GM18868 (cell line): ENCODE results near the gene YBX1.

Experiments used
- ATAC-seq: cut with Tn5 transposase; IDR thresholded peaks from one replicate; pipeline ENCODE4 v1.9.1; 2021; ENCODE audit warnings: mild to moderate bottlenecking, moderate library complexity; ENCODE audit not compliant: unreplicated experiment

Gene YBX1

DNA sequence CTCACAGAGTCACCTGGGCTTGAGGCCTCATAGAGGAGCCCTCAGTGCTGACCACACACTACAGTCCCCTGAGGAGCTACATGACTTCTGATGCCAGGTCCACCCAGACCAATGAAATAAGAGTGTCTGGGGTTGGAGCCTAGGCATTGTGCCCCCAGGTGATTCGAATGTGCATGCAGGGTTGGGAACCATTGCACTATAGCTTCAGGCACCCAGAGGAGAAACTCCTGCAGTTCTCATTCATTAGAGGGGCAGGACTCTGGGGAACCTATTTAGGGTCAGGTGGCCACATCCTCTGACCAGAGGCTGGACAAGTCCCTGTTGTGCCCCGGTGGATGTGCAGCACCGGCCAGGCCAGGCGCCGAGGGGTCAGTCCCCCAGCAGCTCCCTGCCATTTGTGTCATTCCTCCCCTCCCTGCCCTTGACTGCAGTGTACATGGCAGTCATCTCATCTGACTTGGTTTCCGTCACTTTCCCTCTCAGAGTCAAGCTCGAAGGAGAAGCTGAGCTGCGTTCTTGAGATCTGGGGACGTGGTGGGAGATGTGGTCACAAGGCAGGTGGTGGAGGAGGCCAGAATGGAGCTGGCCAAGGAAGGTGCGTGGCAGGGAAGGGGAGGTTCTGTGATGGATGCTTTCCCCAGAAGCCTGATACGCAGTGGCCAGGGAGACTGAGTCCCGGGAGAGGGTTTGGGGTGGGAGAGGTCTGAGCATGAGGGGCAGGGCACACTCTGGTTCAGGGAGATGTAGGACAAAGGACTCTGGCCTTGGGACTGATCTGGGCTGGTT, 51.4 kb downstream of the YBX1 start:
- no peak for ATAC-seq

DNA sequence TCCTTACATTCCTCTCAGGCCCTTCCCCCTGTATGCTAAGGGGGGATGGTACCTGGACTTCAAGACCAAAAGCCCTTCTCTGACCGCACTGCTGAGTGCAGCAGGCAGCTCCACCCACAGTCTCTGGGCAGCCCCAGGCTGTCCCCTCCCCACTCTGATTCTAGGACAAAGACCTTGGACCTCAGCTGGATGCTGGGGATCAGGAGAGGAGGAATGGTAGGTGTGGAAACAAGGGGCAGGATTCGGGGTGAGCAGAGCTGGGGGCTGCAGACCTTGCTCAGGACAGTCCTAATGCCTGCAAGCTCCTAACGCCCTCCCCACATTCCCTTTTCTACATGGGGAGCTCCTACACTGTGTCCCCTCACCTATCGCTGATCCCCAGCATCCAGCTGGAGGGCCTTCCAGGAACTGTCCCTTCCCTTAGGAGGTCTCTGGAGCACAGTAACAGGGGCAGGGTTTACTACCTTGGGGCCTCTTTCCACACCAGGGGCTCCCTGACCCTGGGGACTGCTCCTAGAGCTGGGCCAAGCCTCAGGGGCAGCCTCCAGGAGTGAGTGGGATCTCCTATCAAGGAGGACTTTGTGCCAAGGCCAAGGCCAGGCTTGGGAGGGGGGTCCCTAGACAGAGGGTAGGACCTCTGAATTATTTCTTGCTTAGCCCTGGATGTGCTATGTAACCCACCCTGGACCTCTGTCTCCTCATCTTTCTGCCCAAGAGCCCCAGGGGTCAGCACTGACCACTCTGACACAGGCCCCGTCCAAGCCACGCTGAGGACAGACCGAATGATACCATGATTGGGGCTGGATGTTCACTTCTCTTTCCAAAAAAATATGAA, 52.2 kb downstream of the YBX1 start:
- no peak for ATAC-seq

DNA sequence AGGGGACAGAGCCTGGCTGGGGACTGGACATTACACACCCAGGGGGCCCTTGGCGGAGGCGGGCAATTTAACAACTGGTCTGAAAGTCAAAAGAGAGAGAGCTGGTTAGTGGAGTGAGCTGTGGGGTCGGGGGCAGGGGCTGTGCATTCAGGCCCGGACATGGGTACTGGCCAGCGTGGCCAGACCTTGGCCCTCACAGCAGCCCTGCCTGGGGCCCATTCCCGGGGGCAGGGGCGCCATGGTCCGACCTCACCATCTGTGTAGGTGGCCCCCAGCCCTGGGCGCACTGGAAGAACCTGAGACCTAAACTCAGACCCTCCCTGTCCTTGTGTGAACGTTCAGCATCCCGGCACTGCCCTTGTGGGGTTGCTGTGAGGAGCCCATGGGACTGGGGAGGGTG, 52.8 kb downstream of the YBX1 start:
- no peak for ATAC-seq

DNA sequence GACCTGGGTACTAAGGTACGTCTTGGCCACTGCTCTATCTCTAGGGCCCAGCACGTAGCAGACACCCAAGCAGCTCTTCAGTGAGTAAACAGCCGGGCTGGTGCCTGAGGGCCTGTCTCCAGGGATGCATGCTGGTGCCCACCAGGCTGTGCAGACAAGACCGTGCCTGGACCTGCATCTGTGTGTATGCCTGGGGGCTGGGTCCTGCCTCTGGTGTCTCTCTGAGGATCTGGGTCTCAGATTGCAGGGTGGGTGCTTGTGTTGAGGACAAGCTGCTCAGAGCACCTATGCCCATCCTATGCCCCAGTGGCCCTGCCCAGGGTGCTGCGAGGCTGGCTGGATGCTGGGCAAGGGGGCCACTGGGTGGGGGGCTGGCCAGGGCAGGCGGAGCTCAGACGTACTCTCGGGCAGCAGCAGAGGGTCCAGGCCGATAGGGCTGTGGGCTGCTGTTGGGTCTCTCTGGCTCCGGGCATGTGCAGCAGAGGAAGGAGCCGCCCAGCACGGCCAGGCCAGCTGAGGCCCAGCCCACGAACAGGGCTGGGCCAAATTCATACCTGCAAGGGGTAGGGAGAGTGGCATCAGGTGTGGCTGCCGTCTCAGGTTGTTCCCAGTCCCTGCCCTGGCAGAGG, 53.4 kb downstream of the YBX1 start:
- ATAC-seq: no peak

DNA sequence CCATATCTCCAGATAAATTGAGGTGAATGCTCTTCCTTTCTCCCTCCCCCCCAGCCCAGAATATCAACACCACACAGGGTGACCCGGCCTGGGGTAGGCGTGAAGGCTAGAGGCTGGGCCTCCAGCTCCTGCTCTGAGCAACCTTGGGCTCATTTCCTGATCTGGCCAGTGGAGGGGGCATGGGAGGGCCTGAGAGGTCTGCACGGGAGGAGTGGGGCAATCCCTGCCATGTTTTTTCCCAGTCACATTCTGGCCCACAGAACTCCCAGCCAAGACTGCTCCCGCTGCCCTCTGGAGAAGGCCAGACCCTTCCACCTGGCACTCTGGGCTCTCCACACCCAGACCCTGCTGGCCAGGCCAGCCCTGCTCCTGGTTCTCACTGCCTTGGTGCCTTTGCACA, 53.9 kb downstream of the YBX1 start:
- ATAC-seq: no peak

DNA sequence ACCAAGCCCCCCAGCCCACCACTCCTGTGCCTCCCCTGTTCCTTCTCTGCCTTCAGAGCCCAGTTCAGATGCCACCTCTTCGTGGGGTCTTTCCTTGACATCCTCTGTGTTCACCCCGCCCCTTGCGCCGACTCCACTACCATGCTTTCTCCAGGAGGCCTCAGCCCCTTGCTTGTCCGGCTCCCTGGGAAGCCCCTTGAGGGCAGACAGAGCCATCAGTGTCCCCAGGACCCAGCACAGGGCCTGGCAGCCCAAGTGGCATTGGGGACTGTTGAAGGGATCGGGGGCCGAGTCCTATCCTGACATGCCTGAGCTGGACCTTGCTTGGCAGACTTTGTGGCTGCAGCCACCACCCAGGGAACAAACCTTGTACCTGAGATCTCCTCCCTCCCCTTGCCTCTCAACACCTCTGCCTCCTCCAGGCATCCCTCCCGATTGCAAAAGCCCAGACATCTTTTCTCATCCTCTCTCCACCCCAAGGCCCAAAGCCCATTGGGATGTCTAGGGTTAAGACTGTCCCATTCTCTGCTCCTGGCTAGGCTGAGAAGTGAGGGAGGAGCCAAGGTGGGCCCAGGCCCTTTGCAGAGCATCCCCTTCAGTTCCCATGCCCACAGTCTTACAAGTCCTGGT, 54.5 kb downstream of the YBX1 start:
- ATAC-seq: no peak

DNA sequence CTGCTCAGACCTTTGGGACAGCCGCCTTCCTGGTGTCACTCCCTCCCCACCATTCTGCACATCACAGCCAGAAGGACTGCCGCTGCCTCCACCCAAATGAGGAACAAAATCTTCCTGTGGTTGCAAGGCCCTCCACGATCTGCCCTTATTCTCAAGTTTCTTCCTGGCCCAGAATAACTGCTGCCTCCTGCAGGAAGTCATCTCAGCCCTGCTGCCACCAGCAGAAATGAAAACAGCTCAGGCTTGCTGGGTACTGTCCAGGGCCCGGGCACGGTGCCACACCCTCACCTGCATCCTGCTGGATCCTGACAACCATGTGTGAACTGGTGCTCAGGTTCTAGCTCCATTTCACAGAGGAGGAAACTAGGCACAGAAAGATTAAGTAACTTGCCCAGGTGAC, 55.0 kb downstream of the YBX1 start:
- ATAC-seq: no peak

DNA sequence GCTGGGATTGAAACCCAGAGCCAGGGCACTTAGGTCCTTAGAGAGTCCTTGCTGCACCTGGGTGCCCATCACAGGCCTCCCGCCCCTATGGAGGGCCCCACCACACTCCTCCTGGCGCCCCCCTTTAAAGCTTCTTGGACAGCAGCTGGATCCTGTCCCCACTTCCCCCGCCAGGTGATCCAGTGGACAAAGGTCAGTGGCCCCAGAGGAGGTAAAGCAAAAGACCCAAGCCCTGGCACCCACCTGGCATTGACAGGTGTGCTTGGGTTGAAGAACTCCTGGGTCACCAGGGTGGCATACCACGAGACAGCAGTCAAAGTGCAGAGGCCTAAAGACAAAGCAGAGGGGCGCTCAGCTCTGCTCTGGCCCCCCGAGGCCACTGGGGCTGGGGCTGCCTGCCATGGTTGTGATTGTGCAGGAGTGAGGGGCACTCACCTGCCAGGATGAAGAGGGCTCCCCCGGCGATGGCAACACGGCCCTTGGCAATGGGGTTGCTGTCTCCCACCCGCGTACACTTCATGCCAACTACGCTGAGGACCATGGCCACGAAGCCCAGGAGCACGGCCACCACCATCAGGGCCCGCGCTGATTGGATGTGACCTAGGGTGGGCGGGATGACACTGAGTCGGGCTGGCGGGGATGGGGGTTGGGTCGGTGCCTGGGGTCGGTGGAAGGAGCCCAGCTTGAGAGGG, 55.9 kb downstream of the YBX1 start:
- no peak for ATAC-seq

DNA sequence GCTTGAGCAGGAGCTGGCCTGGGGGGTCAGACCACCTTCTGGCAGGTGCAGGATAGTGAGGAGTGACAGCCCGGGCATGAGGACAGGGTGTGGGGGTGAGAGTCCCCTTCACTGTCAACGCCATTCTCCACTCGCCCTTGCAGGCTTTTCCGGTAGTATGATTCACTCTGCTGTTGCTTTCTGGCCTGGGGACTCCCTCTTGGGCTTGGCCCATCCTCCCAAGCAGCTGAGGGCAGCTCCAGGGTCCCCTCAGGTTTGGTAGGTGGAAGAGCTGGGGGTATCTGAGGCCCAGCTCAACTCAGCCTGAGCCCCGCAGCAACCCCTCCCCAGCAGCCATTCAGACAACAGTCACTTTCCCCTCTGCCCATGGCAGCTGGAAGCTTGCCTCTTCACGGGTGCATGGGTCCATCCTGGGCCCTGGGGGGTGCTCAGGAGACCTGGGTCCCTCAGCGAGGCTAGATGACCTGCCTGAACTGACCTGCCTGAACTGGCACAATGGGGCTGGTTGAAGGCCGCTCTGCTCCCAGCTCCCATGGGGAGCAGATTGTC, 56.5 kb downstream of the YBX1 start:
- ATAC-seq: no peak

DNA sequence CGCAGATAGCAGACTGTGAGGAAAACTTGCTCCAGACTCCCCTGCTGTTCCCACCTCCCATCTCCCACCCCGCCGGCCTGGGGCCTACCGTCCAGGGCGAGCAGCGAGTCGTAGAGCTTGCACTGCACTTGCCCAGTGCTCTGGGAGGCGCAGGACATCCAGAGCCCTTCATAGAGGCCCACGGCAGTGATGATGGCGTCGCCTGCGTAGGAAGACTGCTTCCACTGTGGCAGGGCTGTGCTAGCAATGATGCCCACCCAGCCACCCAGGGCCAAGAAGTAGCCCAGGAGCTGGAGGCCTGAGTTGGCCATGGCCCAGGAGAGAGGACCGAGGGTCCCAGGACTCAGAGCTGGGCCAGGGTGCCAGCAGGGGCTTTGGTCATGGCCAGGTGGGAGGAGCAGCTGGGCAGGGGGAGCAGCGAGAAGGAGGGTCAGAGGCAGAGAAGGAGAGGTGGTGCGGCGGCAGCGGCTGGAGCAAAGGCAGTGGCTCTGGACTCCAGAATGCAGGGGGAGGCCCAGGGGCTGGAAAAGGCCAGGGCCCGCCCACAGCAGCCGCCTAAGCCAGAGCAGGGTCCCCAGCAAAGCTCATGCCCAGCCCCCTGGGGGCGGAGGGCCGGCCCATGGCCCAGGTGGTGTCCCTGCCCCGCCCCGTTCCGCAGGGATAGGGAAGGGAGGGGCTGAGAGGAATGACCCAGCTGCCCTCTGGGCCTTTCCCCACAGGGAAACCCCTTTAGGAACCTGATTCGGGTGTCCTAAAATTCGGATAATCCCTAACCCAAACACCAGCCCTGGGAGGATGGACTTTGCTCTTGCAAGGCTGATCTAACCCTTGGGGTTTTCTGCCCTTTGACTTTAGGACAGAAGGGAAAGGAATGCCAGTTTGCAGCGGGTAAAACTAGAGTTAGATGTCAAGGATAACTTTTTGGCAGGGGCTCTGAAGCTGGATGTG, 57.8 kb downstream of the YBX1 start, which contains the start of gene CLDN19:
Gene CLDN19, minus strand, starts transcription at position 484 of the 948 bp plus-strand sequence. Its CDS starts 173 bp downstream, at position 311.
- no peak for ATAC-seq

DNA sequence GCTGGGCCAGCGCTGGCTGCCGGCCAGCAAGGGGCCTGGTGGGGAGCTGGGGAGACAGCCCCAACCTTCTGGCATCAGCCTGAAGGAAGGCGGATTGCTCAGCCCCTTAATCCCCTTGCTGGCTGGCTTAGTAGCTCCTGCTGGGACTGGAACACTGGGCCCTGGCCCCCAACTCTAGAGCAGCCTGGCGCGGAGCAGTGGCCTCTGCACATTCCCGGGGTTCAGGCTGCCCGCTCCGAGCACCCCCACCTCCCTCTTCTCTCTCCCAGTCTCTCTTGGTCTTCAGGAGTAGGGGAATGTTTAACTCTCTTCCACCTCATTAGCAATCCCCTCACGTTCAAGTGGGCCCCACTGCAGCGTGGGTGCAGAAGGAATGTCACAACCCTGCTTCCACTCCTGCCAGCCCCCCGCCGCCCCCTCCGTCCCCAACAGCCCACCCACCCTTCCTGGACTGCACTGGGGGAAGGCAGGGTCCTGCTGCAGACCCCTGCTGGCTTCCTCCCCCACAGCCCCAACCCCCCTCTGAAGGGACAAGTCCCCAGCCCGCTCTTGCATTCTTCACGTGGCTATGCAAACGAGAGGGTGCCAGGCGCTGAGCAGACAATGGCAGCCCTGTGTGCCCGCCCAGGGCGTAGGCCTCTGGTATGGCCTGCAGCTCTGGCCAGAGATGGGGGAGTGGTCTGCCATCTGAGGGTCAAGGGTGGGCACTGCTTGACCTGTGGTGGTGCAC, 58.8 kb downstream of the YBX1 start:
- no peak for ATAC-seq

DNA sequence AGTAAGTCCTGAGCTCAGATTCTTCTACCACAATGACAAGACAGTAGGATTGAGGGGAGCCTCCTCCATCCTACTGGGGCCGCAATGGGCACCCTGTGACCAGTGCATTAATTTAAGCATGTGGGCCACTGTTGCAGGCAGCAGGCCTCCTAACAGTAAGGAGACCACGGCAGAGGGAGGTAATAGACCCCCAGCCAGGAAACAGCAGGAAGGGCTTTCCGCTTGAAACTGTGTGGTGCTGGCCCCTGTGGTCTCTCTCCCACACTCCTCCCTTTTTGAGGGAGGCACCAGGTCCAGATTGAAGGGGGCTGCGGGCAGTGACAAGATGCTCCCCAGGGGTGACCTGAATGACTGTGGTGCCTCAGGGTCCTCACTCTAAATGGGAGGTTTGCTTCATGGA, 59.5 kb downstream of the YBX1 start:
- ATAC-seq: no peak

DNA sequence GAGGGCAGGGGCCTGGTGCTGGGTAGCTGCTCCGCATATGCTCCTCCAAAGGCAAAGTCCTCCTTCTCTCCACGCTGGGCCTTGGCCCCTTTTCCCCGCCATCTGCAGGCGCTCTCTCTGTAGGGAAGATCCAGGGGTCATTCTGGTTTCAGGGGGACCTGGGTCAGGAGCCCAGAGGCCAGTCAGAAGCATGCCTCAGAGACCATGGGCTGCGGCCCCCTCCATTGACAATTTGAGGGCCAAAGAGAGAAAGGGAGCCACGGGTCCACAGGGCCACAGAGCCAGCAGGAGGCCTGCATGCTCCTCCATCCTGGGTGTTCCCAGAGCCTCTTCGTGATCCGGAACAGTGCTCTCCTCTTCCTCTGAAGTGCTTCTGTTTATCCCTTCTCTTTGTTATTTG, 59.9 kb downstream of the YBX1 start:
- ATAC-seq: no peak

DNA sequence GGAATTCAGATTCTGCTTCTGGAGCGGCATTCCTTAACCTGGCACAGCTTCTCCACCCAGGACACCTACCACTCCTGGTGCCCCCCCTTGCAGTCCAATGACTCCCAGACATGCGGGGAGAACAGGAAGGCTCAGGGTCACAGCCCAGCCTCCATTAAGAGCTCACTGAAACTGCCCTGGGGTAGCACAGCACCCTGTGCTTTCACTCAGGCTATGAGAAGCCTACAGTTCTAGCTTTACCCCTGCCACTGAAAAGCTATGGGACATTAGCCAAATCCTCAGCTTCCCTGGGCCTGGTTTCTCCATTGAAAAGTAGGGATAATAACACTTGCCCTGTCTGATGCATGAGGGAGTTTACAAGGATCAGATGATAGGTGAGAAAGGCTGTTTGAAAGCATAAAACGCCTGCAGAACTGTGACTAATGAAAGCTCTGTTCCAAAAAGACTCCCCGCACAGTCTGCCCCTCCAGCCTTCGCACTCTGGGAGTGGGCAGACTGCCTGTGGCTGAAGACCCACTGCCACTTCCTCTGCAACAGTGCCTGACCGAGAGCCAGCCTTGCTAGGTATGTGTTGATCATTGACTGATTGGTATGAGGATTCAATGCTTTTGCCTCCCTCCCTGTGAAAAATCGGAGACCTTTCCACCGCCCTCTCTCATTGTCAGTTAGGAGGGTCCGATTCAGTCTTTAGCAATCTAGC, 60.5 kb downstream of the YBX1 start:
- no peak for ATAC-seq

DNA sequence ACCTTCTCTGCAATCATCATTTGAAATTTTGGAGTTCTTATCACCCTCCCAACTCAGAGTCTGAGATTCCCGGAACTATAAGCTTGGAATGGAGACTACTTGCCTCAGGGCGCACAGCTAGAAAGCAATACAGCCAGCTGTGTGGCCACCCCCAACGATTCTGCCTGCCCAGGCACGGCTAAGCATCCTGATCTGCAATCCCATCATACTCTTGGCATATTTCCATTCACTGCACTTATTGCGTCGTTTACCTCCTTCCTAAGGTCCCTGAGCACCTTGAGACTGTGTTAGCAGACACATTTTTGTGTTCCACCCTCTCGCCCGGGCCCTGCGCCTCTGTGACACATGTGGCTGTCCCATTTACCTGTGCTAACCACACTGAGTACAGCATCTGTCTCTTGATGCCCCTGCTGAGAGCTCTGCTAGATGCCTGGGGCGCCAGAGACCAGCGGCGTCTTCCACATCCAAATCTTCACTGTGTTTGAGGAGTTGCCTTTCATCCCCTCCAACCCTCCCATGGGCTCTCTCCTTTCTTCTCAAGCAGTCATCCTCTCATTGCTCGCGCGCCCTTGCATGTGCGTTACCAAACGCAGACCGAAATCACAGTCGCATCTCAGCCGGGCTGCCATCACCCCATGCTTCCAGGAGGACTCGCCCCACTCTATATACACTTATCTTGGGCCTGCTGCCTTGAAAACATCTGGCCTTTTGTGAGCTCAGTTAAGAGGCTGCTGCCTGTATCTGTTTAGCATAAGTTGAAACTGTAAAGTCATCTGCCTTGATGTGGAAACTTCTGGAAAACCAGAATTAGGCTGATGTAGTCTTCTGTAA, 61.3 kb downstream of the YBX1 start:
- no peak for ATAC-seq

DNA sequence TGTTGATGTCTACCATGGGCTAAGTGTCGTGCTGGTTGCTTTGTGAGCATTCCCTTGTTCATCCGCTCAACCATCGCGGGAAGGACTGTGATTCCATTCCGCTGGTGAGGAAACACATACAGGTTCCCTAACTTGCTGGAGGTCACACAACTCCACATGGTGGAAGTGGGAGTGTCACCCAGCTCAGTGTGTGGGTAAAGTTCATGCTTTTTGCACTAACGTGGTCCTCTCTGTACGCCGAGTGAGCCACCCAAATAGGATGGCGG, 61.9 kb downstream of the YBX1 start:
- ATAC-seq: no peak

DNA sequence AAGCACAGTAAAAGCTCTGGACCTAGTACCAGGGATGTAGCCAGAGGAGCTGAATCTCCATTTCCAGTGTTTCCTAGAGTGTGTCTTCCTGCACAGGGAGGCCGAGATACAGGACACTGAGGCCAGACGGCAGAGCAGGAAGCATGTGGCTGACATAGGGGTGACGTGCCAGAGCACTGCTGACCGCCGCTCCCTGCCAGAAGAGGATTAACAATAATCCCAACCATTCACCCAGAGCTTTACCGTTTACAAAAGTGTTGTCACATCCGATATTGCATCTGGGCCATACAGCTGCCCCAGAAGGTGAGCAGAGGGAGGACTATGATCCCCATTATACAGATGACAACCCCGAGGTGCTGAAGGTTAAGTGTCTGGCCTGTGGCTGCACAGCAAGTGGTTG, 63.6 kb downstream of the YBX1 start:
- ATAC-seq: no peak
